Activated naive CD8-positive, alpha-beta T cell treated with anti-CD3 and anti-CD28 coated beads, Interleukin-2, amount 10 ng/mL, durations not matched to agents 7 days and 5 days (primary cell): ENCODE results near the gene ABHD6. TPM values are rescaled to one million over a fixed set of nuclear protein-coding genes. Genes with fewer than 3 reads are reported as not detected.
"Not testable (repeated sequence)": the region's sequence is repeated elsewhere in the genome, so short reads cannot be mapped to it uniquely, and the experiment has no call there.

Experiments
- ATAC-seq: fragments of 150-1000 bp; cut with Tn5 transposase; one replicate; pipeline ENCODE4 v1.10.0; 2021; ENCODE audit warnings: low read depth, moderate library complexity
- POLR2A ChIA-PET: fragments of 350-600 bp; sonication (Branson Sonifier 250); formaldehyde crosslinking; loops from one replicate; lab custom pipeline; 2021; ENCODE audit warnings: antibody characterized with exemption; lab: Charles Lee
- DNase-seq: peaks from one replicate; pipeline ENCODE4 v3.0.0; 2021
- H3K27ac Mint-ChIP-seq: one replicate; pipeline ENCODE4 v1.8.0; 2022; ENCODE audit warnings: mild to moderate bottlenecking, mixed read lengths
- H3K27me3 Mint-ChIP-seq: one replicate; pipeline ENCODE4 v1.8.0; 2022; ENCODE audit warnings: mild to moderate bottlenecking, moderate library complexity, mixed read lengths
- H3K36me3 Mint-ChIP-seq: one replicate; pipeline ENCODE4 v1.8.0; 2021; ENCODE audit warnings: mild to moderate bottlenecking, mixed read lengths
- H3K4me1 Mint-ChIP-seq: one replicate; pipeline ENCODE4 v1.8.0; 2021; ENCODE audit warnings: mixed read lengths
- H3K4me3 Mint-ChIP-seq: one replicate; pipeline ENCODE4 v1.8.0; 2022; ENCODE audit warnings: mild to moderate bottlenecking, moderate library complexity, mixed read lengths
- H3K9me3 Mint-ChIP-seq: one replicate; pipeline ENCODE4 v1.8.0; 2021; ENCODE audit warnings: mixed read lengths
- total RNA-seq, 2 experiments: library from RNA; stranded (reverse); gene quantifications; one replicate each; pipeline ENCODE4 v1.2.3, GENCODE V29; 2021

ABHD6 gene
- total RNA-seq, 2 experiments from 2014 or later = 4.4 to 5.3 TPM

DNA sequence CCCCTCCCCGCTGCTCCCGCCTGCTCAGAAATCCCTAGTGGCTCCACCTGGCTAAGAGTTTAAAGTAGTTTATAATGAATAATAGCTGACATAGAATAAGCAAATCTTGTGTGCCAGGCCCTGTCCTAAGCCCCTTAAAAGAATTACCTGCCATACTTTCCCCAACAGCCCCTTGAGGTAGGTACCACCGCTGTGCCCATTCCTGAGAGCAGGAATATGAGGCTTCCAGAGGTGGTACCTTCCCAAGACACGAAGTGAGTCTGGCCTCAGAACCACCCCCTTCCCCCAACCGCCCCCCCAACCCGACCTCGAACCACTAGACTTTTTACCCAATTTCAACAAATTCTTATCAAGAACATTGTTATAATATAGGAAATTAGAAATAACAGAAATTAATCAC, 1.2 kb downstream of the ABHD6 start:
- DNase-seq (no peak), ATAC-seq (no peak)
- peak overlapping the region; percentile 94 for H3K4me3 Mint-ChIP-seq
- H3K9me3 Mint-ChIP-seq = no peaks in the 10 kb centered on the region
- no peaks in the 10 kb centered on the region for H3K36me3 Mint-ChIP-seq
- peaks cover 17% of the 10 kb centered on the region for H3K27me3 Mint-ChIP-seq
- H3K4me1 Mint-ChIP-seq = peaks cover 11% of the 10 kb centered on the region
- H3K27ac Mint-ChIP-seq = no peak overlapping the region
- POLR2A ChIA-PET = interaction anchor here (2.8 kb wide), 1 partner anchor 68 kb away, joined by 11 read pairs; the partner anchor contains the start of genes HTD2 and RPP14

DNA sequence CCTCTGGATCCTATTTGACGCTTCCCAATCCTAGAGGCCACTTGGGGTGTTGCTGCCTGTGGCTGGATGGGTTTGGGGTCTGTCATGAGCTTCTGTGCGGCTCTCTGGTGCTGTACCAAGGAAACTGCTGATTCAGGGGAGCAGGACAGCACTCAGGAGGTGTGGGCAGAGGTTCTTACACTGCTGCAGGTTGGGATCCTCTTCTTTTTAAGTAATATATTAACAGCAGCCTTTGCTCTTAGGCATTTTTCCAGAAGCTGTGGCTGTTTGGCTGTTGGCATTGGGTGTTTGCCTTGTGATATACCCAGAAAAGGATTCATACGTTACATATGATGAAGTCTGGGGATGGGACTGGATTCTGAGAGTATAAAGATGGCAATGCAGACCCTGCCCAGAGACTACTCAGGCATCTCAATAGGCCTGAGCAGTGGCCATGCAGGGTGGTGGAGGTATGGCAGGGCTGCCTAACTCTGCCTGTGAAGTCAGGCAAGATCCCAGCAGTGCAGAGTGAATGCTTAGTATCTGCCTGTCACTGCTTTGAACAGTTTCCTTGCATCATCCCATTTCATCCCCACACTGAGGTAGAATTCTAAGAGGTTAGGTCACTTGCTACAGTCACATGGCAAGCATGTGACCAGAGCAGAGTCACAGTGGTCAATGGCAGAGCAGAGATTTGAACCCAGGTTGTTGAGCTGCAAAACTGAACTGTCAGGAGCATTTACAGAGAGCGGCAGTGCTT, 3.9 kb downstream of the ABHD6 start:
- POLR2A ChIA-PET = interaction anchor here (0.7 kb wide), 1 partner anchor 14 kb away, joined by 4 read pairs; no protein-coding TSS in a partner anchor
- ATAC-seq = no peak
- H3K4me3 Mint-ChIP-seq = no peak overlapping the region
- no peaks in the 10 kb centered on the region for H3K9me3 Mint-ChIP-seq
- H3K27ac Mint-ChIP-seq = no peak overlapping the region
- peaks cover 3% of the 10 kb centered on the region for H3K27me3 Mint-ChIP-seq
- no peak for DNase-seq
- peaks cover 11% of the 10 kb centered on the region for H3K4me1 Mint-ChIP-seq
- H3K36me3 Mint-ChIP-seq = no peaks in the 10 kb centered on the region

DNA sequence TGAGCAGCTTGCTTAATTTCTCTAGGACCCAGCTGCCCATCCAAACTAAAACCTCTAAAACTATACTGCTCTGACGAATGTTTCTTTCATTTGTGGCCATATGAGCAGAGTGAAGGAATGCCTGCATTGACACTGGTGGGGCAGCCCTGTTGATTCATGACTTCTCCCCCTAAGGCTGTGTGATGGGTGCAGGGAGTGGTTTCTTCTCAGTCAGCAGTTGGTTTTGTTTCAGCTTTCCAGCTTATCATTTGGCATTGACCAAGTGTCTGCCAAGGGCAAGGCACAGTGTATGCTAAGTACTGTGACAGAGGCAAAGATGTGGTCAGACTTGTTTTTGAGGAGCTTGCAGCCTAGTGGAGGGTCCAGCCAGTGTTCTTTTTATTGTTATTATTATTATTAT, 4.7 kb downstream of the ABHD6 start:
- no peak overlapping the region for H3K4me3 Mint-ChIP-seq
- ATAC-seq (no peak), DNase-seq (no peak)
- H3K4me1 Mint-ChIP-seq = peaks cover 11% of the 10 kb centered on the region
- no peak overlapping the region for H3K27ac Mint-ChIP-seq
- no peaks in the 10 kb centered on the region for H3K9me3 Mint-ChIP-seq
- peaks cover 3% of the 10 kb centered on the region for H3K27me3 Mint-ChIP-seq
- POLR2A ChIA-PET = no interaction called here
- H3K36me3 Mint-ChIP-seq = no peaks in the 10 kb centered on the region

- POLR2A ChIA-PET, ATAC-seq: not testable (repeated sequence)
Observed at GRCh38 chr3:58242860-58243259, 5.3 kb downstream of the ABHD6 start.

DNA sequence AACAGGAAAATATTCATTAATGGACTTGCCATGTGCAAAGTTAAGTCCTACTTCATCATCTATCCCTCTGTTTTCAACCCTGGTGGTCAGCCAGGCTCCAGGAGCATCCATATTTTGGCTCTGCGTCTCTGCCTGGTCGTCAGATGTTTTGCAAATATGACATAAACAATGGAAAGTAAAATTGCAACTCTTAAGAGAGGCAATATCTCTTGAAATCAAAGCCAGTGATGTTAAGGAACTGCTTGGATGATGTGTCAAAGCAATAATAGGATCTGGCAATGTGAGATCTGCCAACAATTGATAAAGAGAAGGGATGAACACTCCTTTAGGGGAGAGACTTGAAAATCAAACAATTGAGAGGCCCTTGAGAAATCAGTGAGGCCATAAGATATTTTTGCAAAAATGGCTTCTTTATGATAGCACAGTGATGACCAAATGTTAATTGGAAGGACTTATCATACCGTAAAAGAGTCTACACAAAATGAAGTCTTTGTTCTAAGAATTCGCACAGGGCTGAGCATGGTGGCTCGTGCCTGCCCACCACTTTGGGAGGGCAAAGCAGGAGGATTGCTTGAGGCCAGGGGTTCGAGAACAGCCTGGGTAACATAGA, 6.5 kb downstream of the ABHD6 start:
- Mint-ChIP-seq H3K9me3 (no peaks in the 10 kb centered on the region), H3K27ac (no peak overlapping the region), H3K36me3 (no peaks in the 10 kb centered on the region), H3K4me3 (no peak overlapping the region), H3K27me3 (no peaks in the 10 kb centered on the region), H3K4me1 (peaks cover 6% of the 10 kb centered on the region)
- ATAC-seq (no peak), DNase-seq (no peak)
- POLR2A ChIA-PET = no interaction called here

More at GRCh38 chr3:58242860-58243259, 5.3 kb downstream of the ABHD6 start:
- H3K9me3 Mint-ChIP-seq, H3K4me3 Mint-ChIP-seq, DNase-seq, H3K27me3 Mint-ChIP-seq, H3K36me3 Mint-ChIP-seq, H3K27ac Mint-ChIP-seq: not testable (repeated sequence)
- peaks cover 11% of the 10 kb centered on the region for H3K4me1 Mint-ChIP-seq

- Mint-ChIP-seq H3K9me3 (no peaks in the 10 kb centered on the region), H3K27ac (no peak overlapping the region), H3K4me3 (no peak overlapping the region), H3K27me3 (no peaks in the 10 kb centered on the region), H3K36me3 (peaks cover 3% of the 10 kb centered on the region), H3K4me1 (peaks cover 2% of the 10 kb centered on the region)
- POLR2A ChIA-PET = no interaction called here
- DNase-seq (no peak), ATAC-seq (no peak)
Observed at GRCh38 chr3:58246148-58247047, 8.8 kb downstream of the ABHD6 start.

- no peak for DNase-seq
- Mint-ChIP-seq H3K4me3 (no peak overlapping the region), H3K27ac (no peak overlapping the region), H3K4me1 (peaks cover 4% of the 10 kb centered on the region), H3K36me3 (peaks cover 3% of the 10 kb centered on the region), H3K27me3 (no peaks in the 10 kb centered on the region), H3K9me3 (no peaks in the 10 kb centered on the region)
- no peak for ATAC-seq
- POLR2A ChIA-PET = no interaction called here
Observed at GRCh38 chr3:58249358-58250092, 11.9 kb downstream of the ABHD6 start.

GRCh38 chr3:58250093-58250707, 12.6 kb downstream of the ABHD6 start:
- DNase-seq (no peak), ATAC-seq (no peak)
- H3K4me1 Mint-ChIP-seq = peaks cover 4% of the 10 kb centered on the region
- H3K27ac Mint-ChIP-seq = no peak overlapping the region
- no peaks in the 10 kb centered on the region for H3K9me3 Mint-ChIP-seq
- no peaks in the 10 kb centered on the region for H3K27me3 Mint-ChIP-seq
- H3K36me3 Mint-ChIP-seq = peaks cover 3% of the 10 kb centered on the region
- POLR2A ChIA-PET = no interaction called here
- H3K4me3 Mint-ChIP-seq = no peak overlapping the region

- Mint-ChIP-seq H3K9me3 (no peaks in the 10 kb centered on the region), H3K36me3 (peaks cover 5% of the 10 kb centered on the region), H3K4me1 (peaks cover 4% of the 10 kb centered on the region), H3K4me3 (no peak overlapping the region), H3K27me3 (no peaks in the 10 kb centered on the region), H3K27ac (no peak overlapping the region)
- POLR2A ChIA-PET = no interaction called here
- no peak for DNase-seq
- no peak for ATAC-seq
Observed at GRCh38 chr3:58251631-58252035, 14.0 kb downstream of the ABHD6 start.

- peaks cover 4% of the 10 kb centered on the region for H3K4me1 Mint-ChIP-seq
- H3K4me3 Mint-ChIP-seq = no peak overlapping the region
- no peak for ATAC-seq
- POLR2A ChIA-PET = no interaction called here
- no peaks in the 10 kb centered on the region for H3K27me3 Mint-ChIP-seq
- no peak for DNase-seq
- no peaks in the 10 kb centered on the region for H3K9me3 Mint-ChIP-seq
- H3K36me3 Mint-ChIP-seq = peaks cover 7% of the 10 kb centered on the region
- no peak overlapping the region for H3K27ac Mint-ChIP-seq
Observed at GRCh38 chr3:58254144-58254543, 16.6 kb downstream of the ABHD6 start.

GRCh38 chr3:58256061-58256460, 18.5 kb downstream of the ABHD6 start:
- peaks cover 8% of the 10 kb centered on the region for H3K4me1 Mint-ChIP-seq
- H3K36me3 Mint-ChIP-seq = peaks cover 8% of the 10 kb centered on the region
- ATAC-seq (no peak), DNase-seq (no peak)
- H3K9me3 Mint-ChIP-seq = no peaks in the 10 kb centered on the region
- no peaks in the 10 kb centered on the region for H3K27me3 Mint-ChIP-seq
- POLR2A ChIA-PET = no interaction called here
- H3K27ac Mint-ChIP-seq = no peak overlapping the region
- H3K4me3 Mint-ChIP-seq = no peak overlapping the region

DNA sequence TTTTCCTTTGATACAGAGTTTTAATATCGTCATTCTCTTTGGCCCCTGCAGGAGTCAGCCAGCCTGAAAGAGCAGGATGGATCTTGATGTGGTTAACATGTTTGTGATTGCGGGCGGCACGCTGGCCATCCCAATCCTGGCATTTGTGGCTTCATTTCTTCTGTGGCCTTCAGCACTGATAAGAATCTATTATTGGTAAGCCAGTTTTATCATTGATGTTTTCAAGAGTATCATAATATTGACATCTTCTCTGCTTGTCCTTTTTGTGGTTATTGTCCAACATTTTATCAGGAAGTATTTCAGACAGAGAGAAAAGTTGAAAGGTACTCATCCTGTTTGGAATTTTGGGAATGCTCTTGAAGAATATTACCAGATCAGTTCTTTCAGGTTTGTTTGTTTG, 18.9 kb downstream of the ABHD6 start:
- no peak overlapping the region for H3K4me3 Mint-ChIP-seq
- H3K27me3 Mint-ChIP-seq = no peaks in the 10 kb centered on the region
- no peaks in the 10 kb centered on the region for H3K9me3 Mint-ChIP-seq
- H3K4me1 Mint-ChIP-seq = peaks cover 8% of the 10 kb centered on the region
- POLR2A ChIA-PET = no interaction called here
- ATAC-seq = no peak
- no peak for DNase-seq
- peaks cover 5% of the 10 kb centered on the region for H3K36me3 Mint-ChIP-seq
- no peak overlapping the region for H3K27ac Mint-ChIP-seq
